GM21381 (cell line): ENCODE data around the gene AKR1C2.
"Not testable (repeated sequence)": the region's sequence is repeated elsewhere in the genome, so short reads cannot be mapped to it uniquely, and the experiment has no call there.

Source experiments
- ATAC-seq: cut with Tn5 transposase; IDR thresholded peaks from one replicate; pipeline ENCODE4 v1.9.1; 2021; ENCODE audit warnings: mild to moderate bottlenecking, moderate library complexity; ENCODE audit not compliant: unreplicated experiment

AKR1C2 gene

DNA sequence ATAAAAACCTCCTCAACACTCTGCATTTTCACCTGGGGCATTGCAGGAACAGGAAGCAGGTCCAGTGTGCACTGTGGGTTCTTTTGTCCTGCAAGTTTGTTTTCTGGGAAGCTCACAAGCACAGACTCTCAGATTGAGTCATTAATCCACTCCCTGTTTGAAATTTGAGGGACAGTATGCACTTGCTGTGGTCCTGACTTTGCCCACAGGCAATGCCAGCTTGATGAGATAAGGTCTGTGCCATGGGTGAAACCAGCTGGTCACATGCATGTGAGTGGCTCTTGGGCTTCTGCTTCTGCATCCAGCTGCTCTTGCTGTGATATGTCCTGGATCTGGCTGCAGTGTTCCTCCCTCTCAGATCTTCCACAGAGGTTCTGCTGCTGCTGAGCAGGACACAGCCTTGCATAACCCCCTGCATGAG lies 21.8 kb upstream of the AKR1C2 start:
- not testable (repeated sequence) for ATAC-seq

DNA sequence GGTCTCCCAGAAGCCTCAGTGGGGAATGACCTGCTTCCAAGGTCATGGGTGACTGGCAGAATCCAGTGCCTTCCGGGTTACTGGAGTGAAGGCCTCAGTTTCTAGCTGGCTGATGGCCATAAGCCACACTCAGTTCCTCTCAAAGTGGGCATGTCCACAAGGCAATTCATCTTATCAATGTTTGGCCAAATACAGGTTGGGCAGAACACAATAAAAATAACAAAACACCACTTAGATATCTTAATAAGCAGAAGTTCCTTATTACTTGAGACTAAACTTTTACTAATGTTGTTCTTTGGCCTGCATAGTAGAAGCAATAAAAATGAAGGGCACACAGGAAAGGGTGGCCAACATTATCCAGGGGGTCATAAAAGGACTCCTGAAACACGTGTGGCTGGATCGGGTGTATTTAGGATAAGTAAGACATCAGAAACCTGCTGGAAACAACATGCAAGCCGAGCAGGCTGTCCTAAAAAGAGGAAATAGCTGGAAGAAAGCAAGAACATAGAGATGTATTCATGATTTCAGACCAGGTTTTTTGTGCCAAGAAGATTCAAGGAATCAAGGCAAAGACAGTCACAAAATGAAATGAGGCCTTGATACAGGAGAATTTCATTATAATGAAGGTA lies 19.6 kb upstream of the AKR1C2 start:
- no peak for ATAC-seq

GRCh38 chr10:5021624-5022290 lies 18.1 kb upstream of the AKR1C2 start:
- ATAC-seq = not testable (repeated sequence)

GRCh38 chr10:5019770-5020612 lies 16.3 kb upstream of the AKR1C2 start:
- ATAC-seq = not testable (repeated sequence)

GRCh38 chr10:5018671-5019277 lies 15.1 kb upstream of the AKR1C2 start:
- not testable (repeated sequence) for ATAC-seq

- ATAC-seq = no peak
These were observed 14.5 kb upstream of the AKR1C2 start for GRCh38 chr10:5018134-5018533.

- ATAC-seq = no peak
These were observed 11.3 kb upstream of the AKR1C2 start for GRCh38 chr10:5014936-5015335.

DNA sequence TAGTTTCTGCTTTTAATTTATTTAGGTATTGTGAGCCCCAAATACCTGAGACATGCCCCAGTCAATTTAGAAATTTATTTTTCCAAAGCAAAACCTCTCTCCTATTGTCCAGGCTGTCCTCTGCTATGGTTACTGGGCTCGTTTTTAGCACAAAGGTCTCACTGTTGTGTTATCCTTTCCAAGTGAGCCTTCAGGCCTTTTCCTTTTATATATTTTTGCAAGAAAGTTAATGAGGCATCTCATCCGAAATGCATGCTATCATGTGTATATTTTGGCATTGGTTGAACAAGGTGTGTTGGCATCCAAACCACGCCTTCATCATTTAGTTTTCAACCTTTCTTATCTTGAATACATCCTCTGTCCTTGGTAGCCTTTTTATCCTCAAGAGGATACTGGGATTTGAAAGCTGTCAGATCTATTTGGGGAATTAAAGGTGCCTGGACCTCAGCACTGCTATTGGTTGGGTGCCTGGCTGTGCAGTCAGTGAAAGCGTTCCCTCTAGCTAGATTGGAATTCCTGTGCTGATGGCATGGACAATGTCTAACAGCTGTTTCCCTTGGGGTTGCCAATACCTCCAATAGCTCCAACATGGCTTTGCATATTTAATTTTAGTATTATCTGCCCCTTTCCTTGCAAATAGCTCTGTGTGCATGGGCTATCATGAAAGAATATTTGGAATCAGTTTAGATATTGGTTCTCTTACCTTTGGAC lies 10.7 kb upstream of the AKR1C2 start:
- not testable (repeated sequence) for ATAC-seq

DNA sequence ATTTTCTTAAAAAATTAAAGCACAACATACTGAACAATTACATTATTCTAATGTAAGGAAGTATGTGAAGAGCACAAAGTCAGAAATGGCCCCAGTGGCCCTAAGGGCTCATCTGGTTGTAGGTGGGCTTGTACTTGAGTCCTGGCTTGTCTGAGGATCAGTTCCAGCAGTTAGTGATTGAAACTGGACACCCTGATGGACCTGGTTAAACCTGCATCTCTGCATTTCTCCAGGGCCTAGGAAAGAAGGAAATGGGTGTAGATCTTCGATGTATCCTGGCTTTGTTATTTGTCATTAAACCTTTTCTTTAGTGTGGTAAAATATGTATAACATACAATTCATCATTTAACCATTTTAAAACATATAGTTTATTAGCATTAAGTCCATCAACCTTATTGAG lies 9.7 kb upstream of the AKR1C2 start:
- no peak for ATAC-seq

DNA sequence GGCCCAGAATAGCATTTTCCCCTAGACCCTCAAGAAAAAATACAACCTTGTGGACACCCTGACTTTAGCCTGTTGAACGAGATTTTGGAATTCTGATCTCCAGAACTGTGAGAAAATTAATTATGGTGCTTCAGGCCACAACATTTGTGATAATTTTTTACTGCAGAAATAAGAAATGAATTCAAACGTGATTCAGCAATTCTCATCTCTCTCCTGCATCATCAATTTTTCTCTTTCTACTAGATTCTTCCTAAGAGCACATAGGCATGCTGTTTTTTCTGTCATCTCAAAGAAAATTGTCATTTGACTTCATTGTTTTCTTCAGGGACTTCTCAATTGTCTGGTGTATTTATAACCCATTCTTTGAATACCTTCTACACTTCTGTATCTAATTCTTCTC lies 8.9 kb upstream of the AKR1C2 start:
- ATAC-seq = no peak

GRCh38 chr10:5011392-5011791 lies 7.7 kb upstream of the AKR1C2 start:
- ATAC-seq = not testable (repeated sequence)

- ATAC-seq = not testable (repeated sequence)
These were observed 6.4 kb upstream of the AKR1C2 start for GRCh38 chr10:5010043-5010442.

GRCh38 chr10:5008857-5009548 lies 5.3 kb upstream of the AKR1C2 start:
- not testable (repeated sequence) for ATAC-seq

- not testable (repeated sequence) for ATAC-seq
These were observed 844 bp upstream of the AKR1C2 start for GRCh38 chr10:5004501-5004900.

GRCh38 chr10:5004030-5004385 lies 351 bp upstream of the AKR1C2 start:
- not testable (repeated sequence) for ATAC-seq

- ATAC-seq = no peak
These were observed 1.5 kb downstream of the AKR1C2 start for GRCh38 chr10:5002013-5002727.

DNA sequence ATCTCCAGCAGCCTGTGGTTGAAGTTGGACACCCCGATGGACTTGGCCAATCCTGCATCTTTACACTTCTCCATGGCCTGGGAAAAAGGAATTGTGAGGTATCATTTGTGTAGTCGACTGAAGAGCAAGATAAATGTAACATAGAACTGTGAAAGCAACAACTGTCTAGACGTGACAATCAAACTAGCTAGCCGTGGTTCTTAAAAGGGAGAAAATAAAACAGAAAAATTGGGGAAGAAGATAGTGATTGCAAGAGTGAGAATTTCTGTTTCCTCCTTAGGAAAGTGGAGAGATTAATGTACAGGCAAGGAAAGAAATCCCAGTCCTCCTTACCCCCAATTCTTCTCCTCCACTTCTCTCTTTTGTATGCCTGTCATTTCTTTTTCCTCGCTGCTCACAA lies 5.0 kb downstream of the AKR1C2 start:
- no peak for ATAC-seq

- ATAC-seq = not testable (repeated sequence)
These were observed 9.4 kb downstream of the AKR1C2 start for GRCh38 chr10:4994260-4994659.

- ATAC-seq = not testable (repeated sequence)
These were observed 11.1 kb downstream of the AKR1C2 start for GRCh38 chr10:4992564-4992963.
